ENCODE data around the gene ZNF100.
"Not testable (repeated sequence)": the region's sequence is repeated elsewhere in the genome, so short reads cannot be mapped to it uniquely, and the experiment has no call there.

ZNF100 gene

DNA sequence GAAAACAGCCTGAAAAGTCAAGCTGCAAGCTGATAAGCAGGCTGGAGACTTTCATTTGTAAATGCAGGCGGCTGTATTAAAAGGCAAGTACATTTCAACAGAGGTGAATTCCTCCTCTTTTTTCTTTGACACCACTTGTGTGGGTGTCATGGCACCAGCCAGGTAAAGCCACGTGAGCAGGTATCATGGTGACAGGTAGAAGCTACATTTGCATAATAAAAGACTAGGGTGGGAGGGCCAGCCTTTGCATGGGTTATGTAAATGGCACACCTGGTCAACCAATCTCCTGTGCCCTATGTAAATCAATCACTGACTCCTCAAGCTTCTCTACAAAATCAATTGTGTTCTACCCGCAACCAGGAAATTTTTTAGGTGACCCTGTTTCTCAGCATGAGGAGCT is 68.2 kb downstream of the ZNF100 start:
- DNase-seq, result no peak

DNA sequence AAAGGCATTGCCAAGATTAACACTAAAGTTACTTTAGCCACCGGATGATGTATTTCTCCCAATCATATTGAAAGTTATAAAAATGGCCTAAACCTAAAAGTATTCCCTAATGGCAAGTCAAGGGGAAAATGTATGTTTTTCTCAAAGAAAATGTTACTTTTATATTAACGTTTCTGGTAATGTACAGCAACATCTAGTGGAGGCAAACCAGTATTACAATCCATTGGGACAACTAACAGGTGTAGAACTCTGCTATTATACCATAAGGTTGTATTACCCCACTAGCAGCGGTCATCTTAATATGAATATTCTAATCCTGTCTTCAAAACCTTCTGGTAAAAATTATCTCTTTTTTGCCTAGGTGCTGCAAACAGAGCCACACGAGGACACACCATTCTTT is 69.2 kb downstream of the ZNF100 start:
- DNase-seq, result peak in 1 of 2 experiments; percentile 26

DNA sequence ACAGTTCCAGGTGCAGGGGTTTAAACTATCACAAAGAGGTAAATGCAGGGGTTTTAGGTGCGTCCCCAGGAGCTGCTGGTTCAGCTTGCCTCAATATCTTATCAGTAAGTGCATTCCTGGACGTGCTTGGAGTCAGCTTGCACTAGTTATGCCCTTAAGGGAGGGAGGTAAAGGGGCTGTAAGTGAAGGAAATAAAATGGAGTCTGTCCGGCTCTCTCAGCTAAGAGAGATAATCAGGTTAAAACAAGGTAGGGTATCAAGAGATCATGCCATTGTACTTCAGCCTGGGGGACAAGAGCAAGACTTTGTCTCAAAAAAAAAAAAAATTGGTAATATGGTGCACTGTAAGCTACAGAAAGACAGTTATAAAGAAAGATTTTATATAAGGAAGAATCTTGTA is 69.7 kb downstream of the ZNF100 start:
- no peak for DNase-seq

DNA sequence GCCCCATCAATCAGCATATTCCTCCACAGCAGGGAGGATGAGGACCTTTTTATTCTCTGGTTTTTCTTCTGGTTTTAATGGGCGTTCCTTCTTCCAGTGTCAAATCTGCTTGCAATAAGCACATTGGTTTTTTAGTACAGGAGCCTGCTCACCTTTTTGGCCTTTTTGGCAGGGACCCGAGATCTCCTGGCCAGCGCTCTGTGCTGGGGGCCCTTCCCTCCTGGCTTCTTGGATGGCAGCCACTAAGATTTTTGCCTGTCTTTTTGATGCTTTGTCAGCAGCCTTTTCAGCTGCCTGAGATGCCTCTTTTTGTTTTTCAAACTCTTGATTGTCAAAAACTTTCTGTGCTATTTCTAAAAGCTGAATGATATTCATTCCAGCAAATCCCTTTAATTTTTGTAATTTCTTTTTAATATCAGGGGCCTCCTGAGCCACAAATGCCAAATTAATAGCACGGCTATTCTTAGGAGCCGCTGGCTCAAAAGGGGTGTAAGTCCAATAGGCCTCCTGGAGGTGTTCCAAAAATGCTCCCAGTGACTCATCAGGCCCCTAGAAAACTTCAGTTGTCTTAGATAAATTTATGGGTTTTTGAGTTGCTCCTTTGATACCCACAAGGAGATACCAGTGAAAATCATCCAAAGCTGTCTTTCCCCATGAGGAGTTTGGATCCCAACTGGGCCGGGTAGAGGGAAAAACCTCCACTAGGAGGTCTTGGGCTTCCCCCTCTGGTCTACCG is 73.0 kb downstream of the ZNF100 start:
- no peak for DNase-seq

- no peak for DNase-seq
Observed at GRCh38 chr19:21693399-21693798, 74.0 kb downstream of the ZNF100 start.

GRCh38 chr19:21691661-21692060 is 75.7 kb downstream of the ZNF100 start:
- no peak for DNase-seq

DNA sequence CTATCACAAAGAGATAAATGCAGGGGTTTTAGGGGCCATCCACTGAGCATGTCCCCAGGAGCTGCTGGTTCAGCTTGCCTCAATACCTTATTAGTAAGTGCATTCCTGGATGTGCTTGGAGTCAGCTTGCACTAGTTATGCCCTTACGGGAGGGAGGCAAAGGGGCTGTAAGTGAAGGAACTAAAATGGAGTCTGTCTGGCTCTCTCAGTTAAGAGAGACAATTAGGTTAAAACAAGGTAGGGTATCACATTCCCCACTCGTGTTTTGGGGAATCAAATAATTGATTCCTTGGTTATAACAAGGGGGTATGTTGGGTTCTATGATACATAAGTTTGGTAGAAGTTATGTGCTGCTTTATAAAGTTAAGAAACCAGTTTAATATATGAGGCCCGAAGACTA is 78.9 kb downstream of the ZNF100 start:
- DNase-seq, result no peak

- DNase-seq, result no peak
Observed at GRCh38 chr19:21680671-21681070, 86.7 kb downstream of the ZNF100 start.

DNA sequence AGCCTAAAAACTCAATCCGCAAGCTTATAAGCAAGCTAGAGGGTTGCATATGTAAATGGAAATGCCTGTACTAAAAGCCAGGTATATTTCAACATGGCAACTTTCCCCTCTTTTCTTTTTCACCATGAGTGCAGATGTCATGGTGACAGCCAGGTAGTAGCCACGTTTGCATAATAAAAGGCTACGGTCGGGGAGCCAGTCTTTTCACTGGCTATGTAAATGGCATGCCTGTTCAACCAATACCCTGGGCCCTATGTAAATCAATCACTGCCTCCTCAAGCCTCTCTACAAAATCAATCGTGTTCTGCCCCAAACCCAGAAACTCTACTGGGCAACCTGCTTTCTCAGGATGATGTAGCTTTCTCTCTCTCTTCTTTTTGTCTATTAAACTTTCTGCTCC is 87.4 kb downstream of the ZNF100 start:
- DNase-seq, result no peak

GRCh38 chr19:21677696-21678418 is 89.5 kb downstream of the ZNF100 start:
- no peak for DNase-seq

DNA sequence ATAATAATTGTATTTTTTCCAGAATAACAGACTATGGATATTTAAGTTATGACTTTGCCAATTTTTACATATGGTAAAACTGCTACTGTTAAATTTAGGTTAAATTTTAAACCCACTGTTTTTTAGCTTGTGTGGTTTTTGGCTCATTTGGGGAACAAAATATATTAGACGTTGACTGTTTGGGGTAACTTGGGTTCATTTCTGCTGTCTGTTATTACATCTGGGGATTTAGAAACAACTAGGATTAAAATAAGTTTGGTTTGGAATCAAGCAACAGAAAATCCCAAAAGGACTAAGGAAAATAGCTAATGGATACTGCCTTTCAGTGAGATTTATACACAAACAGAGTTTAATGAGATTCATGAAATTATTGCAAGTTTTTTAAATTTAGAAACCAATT is 92.9 kb downstream of the ZNF100 start:
- no peak for DNase-seq

DNA sequence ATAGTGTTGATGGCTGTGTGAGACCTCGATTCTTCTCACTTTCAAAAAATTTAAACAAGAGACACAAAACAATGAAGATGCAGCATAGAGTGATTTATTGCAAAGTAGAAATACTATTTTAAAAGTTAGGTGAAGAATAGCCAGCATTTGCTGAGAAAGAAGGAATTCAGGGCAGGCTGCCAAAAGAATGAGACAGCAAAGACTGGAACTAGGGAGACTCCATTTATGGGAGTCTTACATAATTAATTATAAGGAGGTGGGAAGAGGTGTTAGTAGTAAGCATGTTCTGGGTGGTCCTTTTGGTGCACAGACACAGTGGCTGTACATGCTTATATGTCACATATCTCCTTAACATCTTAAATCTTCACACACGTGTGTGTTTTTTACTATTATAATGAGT is 93.9 kb downstream of the ZNF100 start:
- DNase-seq, result not testable (repeated sequence)

Measured in SW 1271 (cell line).